ENCODE measurements around the gene PHF12.

- TF ChIP-seq CTCF (IDR thresholded peaks at IDR 0.05; ENCODE audit: low read depth, low read length) (no peak), EZH2phosphoT487 (IDR thresholded peaks at IDR 0.05; ENCODE audit: low read depth) (no peak)
Measured at GRCh38 chr17:28947639-28948038, 3.7 kb downstream of the PHF12 start.

All from OCI-LY3 (cell line).